PC-9 (cell line): ENCODE measurements around the gene GABRG3. TPM values are rescaled to one million over a fixed set of nuclear protein-coding genes. Genes with fewer than 3 reads are reported as not detected.

ENCODE experiments used
- BruUV-seq: library from RNA; stranded (reverse); fragments of 400-500 nt; replicated peaks from 2 replicates; lab custom pipeline; 2021; lab: Mats Ljungman, UMichigan
- CTCF ChIA-PET: fragments of 300-600 bp; sonication (Branson Sonifier 250); formaldehyde crosslinking; loops from one replicate; lab custom pipeline; 2022; ENCODE audit warnings: antibody characterized with exemption; lab: Charles Lee
- POLR2A ChIA-PET: fragments of 300-600 bp; sonication (Branson Sonifier 250); formaldehyde crosslinking; loops from one replicate; lab custom pipeline; 2022; ENCODE audit warnings: antibody characterized with exemption; ENCODE audit not compliant: unreplicated experiment; lab: Charles Lee
- DNase-seq, 2 experiments: peaks; one replicate each; pipeline versions ENCODE4 v3.0.0 to v3.0.0-alpha.2; 2015 to 2022; ENCODE audit warnings: mixed read lengths in 1 of 2
- H2AFZ ChIP-seq: fragments of 200-600 bp; sonication (generic); 2 replicates; pipeline ENCODE4 v1.8.1; 2017; ENCODE audit warnings: antibody characterized with exemption
- H3F3A ChIP-seq: fragments of 200-600 bp; sonication (generic); 2 replicates; pipeline ENCODE4 v1.8.1; 2017; ENCODE audit warnings: antibody characterized with exemption, mild to moderate bottlenecking, low read depth; ENCODE audit not compliant: insufficient read depth
- H3K27ac ChIP-seq: fragments of 200-600 bp; sonication (generic); 2 replicates; pipeline ENCODE4 v1.6.1; 2016; ENCODE audit warnings: mixed run types
- H3K27me3 ChIP-seq: fragments of 200-600 bp; sonication (generic); 2 replicates; pipeline ENCODE4 v1.6.1; 2016; ENCODE audit warnings: low read depth, mixed run types; ENCODE audit not compliant: insufficient read depth
- H3K36me3 ChIP-seq: fragments of 200-600 bp; sonication (generic); 2 replicates; pipeline ENCODE4 v1.6.1; 2016; ENCODE audit warnings: low read depth, mixed run types
- H3K4me1 ChIP-seq: fragments of 200-600 bp; sonication (generic); replicated peaks from 2 replicates; pipeline ENCODE4 v1.6.1; 2016; ENCODE audit warnings: mixed run types; ENCODE audit not compliant: insufficient read depth
- H3K4me2 ChIP-seq: fragments of 200-600 bp; sonication (generic); 2 replicates; pipeline ENCODE4 v1.6.1; 2017; ENCODE audit warnings: mixed run types
- H3K4me3 ChIP-seq: fragments of 200-600 bp; sonication (generic); 2 replicates; pipeline ENCODE4 v1.6.1; 2016; ENCODE audit warnings: mixed run types
- H3K79me2 ChIP-seq: fragments of 200-600 bp; sonication (generic); 2 replicates; pipeline ENCODE4 v1.6.1; 2017; ENCODE audit warnings: low read depth, mixed run types
- H3K9me2 ChIP-seq: fragments of 200-600 bp; sonication (generic); 2 replicates; pipeline ENCODE4 v1.8.1; 2017; ENCODE audit warnings: mild to moderate bottlenecking; ENCODE audit not compliant: insufficient read depth
- H3K9me3 ChIP-seq: fragments of 200-600 bp; sonication (generic); 2 replicates; pipeline ENCODE4 v1.8.1; 2016; ENCODE audit warnings: low read depth; ENCODE audit not compliant: insufficient read depth
- H4K20me1 ChIP-seq: fragments of 200-600 bp; sonication (generic); 2 replicates; pipeline ENCODE4 v1.8.1; 2017; ENCODE audit not compliant: insufficient read depth
- CTCF ChIP-seq: fragments of 200-600 bp; sonication (generic); conservative IDR thresholded peaks from 2 replicates; pipeline ENCODE4 v1.6.1; 2017; ENCODE audit warnings: mixed run types, antibody characterized with exemption, mild to moderate bottlenecking, moderate library complexity
- EZH2 ChIP-seq: fragments of 200-600 bp; sonication (generic); IDR thresholded peaks from 2 replicates; pipeline ENCODE4 v1.8.0; 2017; ENCODE audit warnings: antibody characterized with exemption, low read depth
- intact Hi-C: fragments of 100-400 bp; cut with micrococcal nuclease; formaldehyde crosslinking; loops from one replicate; pipeline ENCODE4 v1.10.0; 2022; ENCODE audit not compliant: unreplicated experiment
- total RNA-seq: library from RNA; stranded (reverse); gene quantifications from 2 replicates; pipeline ENCODE4 v1.2.3, GENCODE V29; 2021

Gene GABRG3
- total RNA-seq, 1 experiment from 2014 or later = not detected

GRCh38 chr15:27061739-27062138, 90.8 kb downstream of the GABRG3 start:
- POLR2A ChIA-PET = no interaction called here
- no peaks in the 10 kb centered on the region for H3F3A ChIP-seq
- no TSS peak for BruUV-seq
- CTCF ChIA-PET = no interaction called here
- H3K79me2 ChIP-seq = no peaks in the 10 kb centered on the region
- H3K4me3 ChIP-seq = no peak overlapping the region
- H3K9me2 ChIP-seq = no peaks in the 10 kb centered on the region
- H3K27me3 ChIP-seq = peaks cover 10% of the 10 kb centered on the region
- no peaks in the 10 kb centered on the region for H4K20me1 ChIP-seq
- H3K9me3 ChIP-seq = no peaks in the 10 kb centered on the region
- no peak overlapping the region for H3K4me2 ChIP-seq
- no peaks in the 10 kb centered on the region for H3K4me1 ChIP-seq
- no peak for DNase-seq
- no peak for TF ChIP-seq CTCF
- no peak for TF ChIP-seq EZH2
- H2AFZ ChIP-seq = no peak overlapping the region
- H3K27ac ChIP-seq = no peak overlapping the region
- no peaks in the 10 kb centered on the region for H3K36me3 ChIP-seq
- intact Hi-C loops = no loop called here

- no peaks in the 10 kb centered on the region for H3K4me1 ChIP-seq
- H3F3A ChIP-seq = no peaks in the 10 kb centered on the region
- ChIA-PET POLR2A (no interaction called here), CTCF (no interaction called here)
- H3K4me2 ChIP-seq = no peak overlapping the region
- H3K9me3 ChIP-seq = no peaks in the 10 kb centered on the region
- TF ChIP-seq EZH2 = no peak
- no peaks in the 10 kb centered on the region for H3K9me2 ChIP-seq
- BruUV-seq = no TSS peak
- no peaks in the 10 kb centered on the region for H3K36me3 ChIP-seq
- peaks cover 5% of the 10 kb centered on the region for H3K27me3 ChIP-seq
- no peaks in the 10 kb centered on the region for H4K20me1 ChIP-seq
- intact Hi-C loops = no loop called here
- H3K4me3 ChIP-seq = no peak overlapping the region
- H2AFZ ChIP-seq = no peak overlapping the region
- no peak for DNase-seq
- no peaks in the 10 kb centered on the region for H3K79me2 ChIP-seq
- H3K27ac ChIP-seq = no peak overlapping the region
Measured at GRCh38 chr15:27062951-27063350, 92.0 kb downstream of the GABRG3 start.

GRCh38 chr15:27064080-27064479, 93.1 kb downstream of the GABRG3 start:
- H3K36me3 ChIP-seq = no peaks in the 10 kb centered on the region
- no peaks in the 10 kb centered on the region for H3F3A ChIP-seq
- no peaks in the 10 kb centered on the region for H3K4me1 ChIP-seq
- no peak overlapping the region for H3K27ac ChIP-seq
- intact Hi-C loops = no loop called here
- no peaks in the 10 kb centered on the region for H3K9me2 ChIP-seq
- no peaks in the 10 kb centered on the region for H3K9me3 ChIP-seq
- no TSS peak for BruUV-seq
- H3K79me2 ChIP-seq = no peaks in the 10 kb centered on the region
- H2AFZ ChIP-seq = no peak overlapping the region
- peaks cover 5% of the 10 kb centered on the region for H3K27me3 ChIP-seq
- no peak overlapping the region for H3K4me2 ChIP-seq
- TF ChIP-seq EZH2 (no peak), CTCF (no peak)
- ChIA-PET CTCF (no interaction called here), POLR2A (no interaction called here)
- no peak overlapping the region for H3K4me3 ChIP-seq
- no peaks in the 10 kb centered on the region for H4K20me1 ChIP-seq
- no peak for DNase-seq

GRCh38 chr15:27065151-27065550, 94.2 kb downstream of the GABRG3 start:
- Histone ChIP-seq H3K4me3 (no peak overlapping the region), H3K27ac (no peak overlapping the region), H3K27me3 (peaks cover 5% of the 10 kb centered on the region), H3F3A (no peaks in the 10 kb centered on the region), H3K36me3 (no peaks in the 10 kb centered on the region), H2AFZ (no peak overlapping the region), H3K4me1 (no peaks in the 10 kb centered on the region), H3K9me3 (no peaks in the 10 kb centered on the region), H3K79me2 (no peaks in the 10 kb centered on the region), H4K20me1 (no peaks in the 10 kb centered on the region), H3K4me2 (no peak overlapping the region), H3K9me2 (no peaks in the 10 kb centered on the region)
- ChIA-PET POLR2A (no interaction called here), CTCF (no interaction called here)
- no peak for DNase-seq
- no peak for TF ChIP-seq EZH2
- TF ChIP-seq CTCF = no peak
- intact Hi-C loops = no loop called here
- BruUV-seq = no TSS peak
